GM12878 (cell line): ENCODE measurements around the gene RASGRP3. TPM values are rescaled to one million over a fixed set of nuclear protein-coding genes. Genes with fewer than 3 reads are reported as not detected.

Source experiments
- ATAC-seq: fragments of 200-7000 bp; cut with Tn5 transposase; 3 replicates; pipeline ENCODE4 v1.9.1; 2020; ENCODE audit warnings: mild to moderate bottlenecking, moderate library complexity
- BruUV-seq: library from RNA; stranded (reverse); fragments of 400-500 nt; replicated peaks from 2 replicates; lab custom pipeline; 2021; lab: Mats Ljungman, UMichigan
- CTCF ChIA-PET: fragments of 300-600 bp; sonication (Branson Sonifier 250); formaldehyde crosslinking; extraction: SDS; loops from one replicate; lab custom pipeline; 2021; ENCODE audit warnings: inconsistent platforms; lab: Yijun Ruan, JAX
- POLR2A ChIA-PET: fragments of 350-600 bp; formaldehyde crosslinking; extraction: SDS; loops from one replicate; lab custom pipeline; 2021; ENCODE audit warnings: inconsistent platforms; lab: Charles Lee
- RAD21 ChIA-PET: fragments of 300-600 bp; sonication (Branson Sonifier 250); formaldehyde crosslinking; loops from one replicate; lab custom pipeline; 2023; ENCODE audit warnings: antibody characterized with exemption; ENCODE audit not compliant: unreplicated experiment; lab: Charles Lee
- SMC1A ChIA-PET: fragments of 300-600 bp; sonication (Branson Sonifier 250); formaldehyde crosslinking; loops from one replicate; lab custom pipeline; 2023; ENCODE audit not compliant: unreplicated experiment, uncharacterized antibody; lab: Charles Lee
- DNase-seq: peaks from one replicate; pipeline ENCODE4 v3.0.0-alpha.2; 2011; ENCODE audit warnings: low read depth, low spot score
- FAIRE-seq: peaks from 3 replicates; lab custom pipeline; 2011; peaks lifted over from hg19 to GRCh38; lab: Jason Lieb, UNC
- H2AFZ ChIP-seq: 2 replicates; pipeline ENCODE4 v1.6.0; 2011; ENCODE audit warnings: low read depth, low read length, control low read depth; ENCODE audit not compliant: control insufficient read depth
- H3K27ac ChIP-seq: 2 replicates; pipeline ENCODE4 v1.5.1; 2011; ENCODE audit warnings: control low read depth; ENCODE audit not compliant: control insufficient read depth, insufficient read depth
- H3K27me3 ChIP-seq, 2 experiments: replicated peaks in 1 of 2; 2 replicates each; pipeline versions ENCODE4 v1.6.0 to v1.6.1; 2011; ENCODE audit warnings: low read length in 1 of 2; ENCODE audit not compliant: control insufficient read depth in 2 of 2, insufficient read depth in 2 of 2
- H3K36me3 ChIP-seq, 2 experiments: 2 replicates each; pipeline ENCODE4 v1.5.1; 2011; ENCODE audit warnings: low read length in 1 of 2; ENCODE audit not compliant: control insufficient read depth in 2 of 2, insufficient read depth in 2 of 2
- H3K4me1 ChIP-seq: 2 replicates; pipeline ENCODE4 v1.6.1; 2011; ENCODE audit warnings: mild to moderate bottlenecking, low read length, moderate library complexity, mixed read lengths; ENCODE audit not compliant: control insufficient read depth, insufficient read depth
- H3K4me2 ChIP-seq: 2 replicates; pipeline ENCODE4 v1.6.0; 2011; ENCODE audit warnings: control low read depth; ENCODE audit not compliant: control insufficient read depth, insufficient read depth
- H3K4me3 ChIP-seq: fragments of 200-600 bp; sonication (generic); 2 replicates; pipeline ENCODE4 v1.5.1; 2016
- H3K79me2 ChIP-seq: 2 replicates; pipeline ENCODE4 v1.6.0; 2011; ENCODE audit warnings: low read length; ENCODE audit not compliant: control insufficient read depth, insufficient read depth
- H3K9ac ChIP-seq: 2 replicates; pipeline ENCODE4 v1.8.0; 2011; ENCODE audit warnings: low read length, control low read depth, mixed read lengths; ENCODE audit not compliant: control insufficient read depth, insufficient read depth
- H3K9me3 ChIP-seq: replicated peaks from 3 replicates; pipeline ENCODE4 v1.5.1; 2011; ENCODE audit warnings: mild to moderate bottlenecking, low read length; ENCODE audit not compliant: control insufficient read depth, insufficient read depth
- H4K20me1 ChIP-seq: 2 replicates; pipeline ENCODE4 v1.6.0; 2011; ENCODE audit not compliant: control insufficient read depth, insufficient read depth
- BHLHE40 ChIP-seq, 2 experiments: fragments of 450-650 bp in 1 of 2; IDR thresholded peaks; 2 replicates each; pipeline ENCODE4 v1.6.1; 2011 to 2017; ENCODE audit warnings: low read depth in 2 of 2, borderline replicate concordance in 1 of 2, improper control_type of control experiment in 1 of 2, low read length in 1 of 2, mild to moderate bottlenecking in 1 of 2
- CBFB ChIP-seq: IDR thresholded peaks from 2 replicates; pipeline ENCODE4 v1.6.1; 2016; ENCODE audit warnings: antibody characterized with exemption, low read depth
- IKZF2 ChIP-seq, 2 experiments: fragments of 450-650 bp; IDR thresholded peaks; 2 replicates each; pipeline ENCODE4 v1.6.1; 2017; ENCODE audit warnings: mild to moderate bottlenecking in 2 of 2, moderate library complexity in 2 of 2
- KLF5 ChIP-seq: fragments of 450-650 bp; IDR thresholded peaks from 2 replicates; pipeline ENCODE4 v1.6.1; 2014; ENCODE audit warnings: mild to moderate bottlenecking; ENCODE audit not compliant: partially characterized antibody
- MEF2A ChIP-seq: IDR thresholded peaks from 2 replicates; pipeline ENCODE4 v1.6.1; 2011; ENCODE audit warnings: low read depth, mild to moderate bottlenecking, low read length, moderate library complexity; ENCODE audit not compliant: insufficient read depth
- RBBP5 ChIP-seq: fragments of 200-600 bp; sonication (generic); conservative IDR thresholded peaks from 2 replicates; pipeline ENCODE4 v1.6.1; 2016
- RFX5 ChIP-seq: IDR thresholded peaks from 2 replicates; pipeline ENCODE4 v1.6.1; 2011; ENCODE audit warnings: low read depth, low read length, improper control_type of control experiment
- SMAD5 ChIP-seq: IDR thresholded peaks from 2 replicates; pipeline ENCODE4 v1.6.1; 2016; ENCODE audit warnings: antibody characterized with exemption, low read depth
- YBX1 ChIP-seq: fragments of 450-650 bp; IDR thresholded peaks from 2 replicates; pipeline ENCODE4 v1.6.1; 2016; ENCODE audit warnings: antibody characterized with exemption
- ZNF384 ChIP-seq: IDR thresholded peaks from 2 replicates; pipeline ENCODE4 v1.6.1; 2012; ENCODE audit warnings: low read depth, mild to moderate bottlenecking, low read length, improper control_type of control experiment, borderline replicate concordance
- ZZZ3 ChIP-seq: IDR thresholded peaks from 2 replicates; pipeline ENCODE4 v1.6.1; 2011; ENCODE audit warnings: low read depth; ENCODE audit not compliant: control insufficient read depth, insufficient read length
- in situ Hi-C: fragments of 300-500 bp; cut with MboI; formaldehyde crosslinking; loops from 9 replicates; pipeline ENCODE4 v1.14.3; 2018; ENCODE audit warnings: mixed read lengths
- intact Hi-C: fragments of 100-400 bp; cut with micrococcal nuclease; formaldehyde crosslinking; loops from one replicate; pipeline ENCODE4 v1.14.2; 2022; ENCODE audit not compliant: unreplicated experiment
- polyA plus RNA-seq, 11 experiments: library from polyadenylated mRNA; depleted of rRNA in 4 of 11; unstranded in 6 of 11; stranded (reverse) in 5 of 11; fragments of >200 nt; fragmentation: Nextera tagmentation in 4 of 11; fragmentation: Illumina TruSeq in 1 of 11; extraction: Ambion mirVana in 4 of 11; extraction: Trizol in 1 of 11; gene quantifications; 1 replicate in 1 of 11; 2 replicates in 10 of 11; pipeline versions ENCODE4 v1.2.1 to v1.2.3, GENCODE V29; 2011 to 2016; ENCODE audit warnings: inconsistent platforms in 2 of 11, missing spikeins in 2 of 11, low read depth in 1 of 11
- total RNA-seq, 4 experiments: library from RNA; depleted of rRNA in 3 of 4; stranded (reverse); fragments of >200 nt in 3 of 4; fragmentation: Illumina TruSeq in 1 of 4; extraction: Trizol in 1 of 4; gene quantifications; 2 replicates each; pipeline versions ENCODE4 v1.2.1 to v1.2.3, GENCODE V29; 2013 to 2021
- TF ChIP-seq, protein P1 (sequence below): fragments of 450-650 bp; IDR thresholded peaks from 2 replicates; pipeline ENCODE4 v1.6.1; 2017; ENCODE audit warnings: mild to moderate bottlenecking, low read depth, inconsistent platforms; ENCODE audit not compliant: poor library complexity, severe bottlenecking
- TF ChIP-seq, protein P2 (sequence below): fragments of 450-650 bp; IDR thresholded peaks from 2 replicates; pipeline ENCODE4 v1.6.1; 2017; ENCODE audit warnings: low read depth, mild to moderate bottlenecking, moderate library complexity

The RASGRP3 gene
- total and polyA plus RNA-seq, 10 of the 15 experiments (the other 5 are each of a cell fraction or from before 2014, with no cell fraction given) = 31.6 to 106 (median 64.7) TPM

DNA sequence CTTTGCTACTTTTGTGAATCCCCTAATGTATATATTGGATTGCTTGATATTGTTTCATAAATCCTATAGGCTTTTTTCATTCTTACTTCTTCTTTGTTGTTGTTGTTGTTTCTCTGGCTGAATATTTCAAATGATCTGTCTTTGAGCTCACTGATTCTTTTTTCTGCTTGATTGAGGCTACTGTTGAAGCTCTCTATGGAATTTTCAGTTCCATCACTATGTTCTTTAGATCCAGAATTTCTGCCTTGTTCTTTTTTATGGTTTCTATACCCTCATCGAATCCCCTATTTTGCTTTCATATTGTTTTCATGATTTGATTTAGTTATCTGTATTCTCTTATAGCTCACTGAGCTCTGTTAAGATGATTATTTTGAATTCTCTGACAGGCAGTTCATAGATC, 24.6 kb upstream of the RASGRP3 start (continued):
- TF ChIP-seq ZNF384 = no peak
- no peak for TF ChIP-seq BHLHE40 (IDR thresholded peaks at IDR 0.05; ENCODE audit: borderline replicate concordance in 1 of 2, low read depth in 2 of 2, low read length in 1 of 2)
- TF ChIP-seq, all 136 proteins: peak for 0

DNA sequence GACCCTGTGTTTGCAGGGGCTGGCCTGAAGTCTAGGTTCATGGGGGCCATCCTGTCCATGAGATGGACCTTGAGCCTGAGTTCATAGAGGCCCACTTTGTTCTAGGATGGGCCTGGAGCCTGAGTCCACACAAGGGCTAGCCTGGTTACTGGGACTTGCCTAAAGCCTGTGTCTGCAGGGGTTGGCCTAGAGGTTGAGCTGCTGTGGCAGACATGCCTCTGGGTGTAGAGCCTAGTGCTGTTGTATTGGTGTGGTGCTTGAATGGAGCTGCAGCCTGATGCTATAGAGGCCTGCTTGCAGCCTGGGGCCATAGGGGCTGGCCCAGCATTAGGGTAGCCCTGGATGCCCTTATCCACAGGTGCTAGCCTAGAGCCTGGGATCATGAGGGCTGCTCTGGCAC, 23.9 kb upstream of the RASGRP3 start:
- ChIA-PET SMC1A (interaction anchor here (1.3 kb wide), 1 partner anchor 131 kb away, joined by 3 read pairs; no protein-coding TSS in a partner anchor), CTCF (no interaction called here), RAD21 (no interaction called here), POLR2A (no interaction called here)
- Histone ChIP-seq H3K79me2 (no peaks in the 10 kb centered on the region), H3K4me3 (no peak overlapping the region), H3K27me3 (no peaks in the 10 kb centered on the region), H2AFZ (no peak overlapping the region), H3K36me3 (no peaks in the 10 kb centered on the region), H3K4me2 (no peak overlapping the region), H3K9me3 (no peaks in the 10 kb centered on the region; the same call in 2 of the 3 replicates), H4K20me1 (no peaks in the 10 kb centered on the region), H3K4me1 (no peaks in the 10 kb centered on the region), H3K9ac (no peak overlapping the region), H3K27ac (no peak overlapping the region)
- no TSS peak for BruUV-seq
- ATAC-seq (no peak), FAIRE-seq (no peak), DNase-seq (no peak)
- no peak for TF ChIP-seq SMAD5
- no peak for TF ChIP-seq IKZF2 (IDR thresholded peaks at IDR 0.05)
- no peak for TF ChIP-seq ZNF384
- TF ChIP-seq, protein P1, sequence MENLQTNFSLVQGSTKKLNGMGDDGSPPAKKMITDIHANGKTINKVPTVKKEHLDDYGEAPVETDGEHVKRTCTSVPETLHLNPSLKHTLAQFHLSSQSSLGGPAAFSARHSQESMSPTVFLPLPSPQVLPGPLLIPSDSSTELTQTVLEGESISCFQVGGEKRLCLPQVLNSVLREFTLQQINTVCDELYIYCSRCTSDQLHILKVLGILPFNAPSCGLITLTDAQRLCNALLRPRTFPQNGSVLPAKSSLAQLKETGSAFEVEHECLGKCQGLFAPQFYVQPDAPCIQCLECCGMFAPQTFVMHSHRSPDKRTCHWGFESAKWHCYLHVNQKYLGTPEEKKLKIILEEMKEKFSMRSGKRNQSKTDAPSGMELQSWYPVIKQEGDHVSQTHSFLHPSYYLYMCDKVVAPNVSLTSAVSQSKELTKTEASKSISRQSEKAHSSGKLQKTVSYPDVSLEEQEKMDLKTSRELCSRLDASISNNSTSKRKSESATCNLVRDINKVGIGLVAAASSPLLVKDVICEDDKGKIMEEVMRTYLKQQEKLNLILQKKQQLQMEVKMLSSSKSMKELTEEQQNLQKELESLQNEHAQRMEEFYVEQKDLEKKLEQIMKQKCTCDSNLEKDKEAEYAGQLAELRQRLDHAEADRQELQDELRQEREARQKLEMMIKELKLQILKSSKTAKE = no peak
- no peak for TF ChIP-seq YBX1
- TF ChIP-seq KLF5 = no peak
- TF ChIP-seq MEF2A = no peak
- no peak for TF ChIP-seq RBBP5
- no peak for TF ChIP-seq RFX5
- TF ChIP-seq CBFB = no peak
- TF ChIP-seq, protein P2, sequence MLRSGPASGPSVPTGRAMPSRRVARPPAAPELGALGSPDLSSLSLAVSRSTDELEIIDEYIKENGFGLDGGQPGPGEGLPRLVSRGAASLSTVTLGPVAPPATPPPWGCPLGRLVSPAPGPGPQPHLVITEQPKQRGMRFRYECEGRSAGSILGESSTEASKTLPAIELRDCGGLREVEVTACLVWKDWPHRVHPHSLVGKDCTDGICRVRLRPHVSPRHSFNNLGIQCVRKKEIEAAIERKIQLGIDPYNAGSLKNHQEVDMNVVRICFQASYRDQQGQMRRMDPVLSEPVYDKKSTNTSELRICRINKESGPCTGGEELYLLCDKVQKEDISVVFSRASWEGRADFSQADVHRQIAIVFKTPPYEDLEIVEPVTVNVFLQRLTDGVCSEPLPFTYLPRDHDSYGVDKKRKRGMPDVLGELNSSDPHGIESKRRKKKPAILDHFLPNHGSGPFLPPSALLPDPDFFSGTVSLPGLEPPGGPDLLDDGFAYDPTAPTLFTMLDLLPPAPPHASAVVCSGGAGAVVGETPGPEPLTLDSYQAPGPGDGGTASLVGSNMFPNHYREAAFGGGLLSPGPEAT = no peak
- no peak for TF ChIP-seq ZZZ3
- in situ Hi-C loops (no loop called here), intact Hi-C loops (no loop called here)
